Measurements from ENCODE around the gene SCRG1. TPM values are rescaled to one million over a fixed set of nuclear protein-coding genes. Genes with fewer than 3 reads are reported as not detected.

Gene SCRG1
- total RNA-seq, 1 donor from 2014 or later: not detected

Other genes with a start within 250 kb of the SCRG1 start
- 25.9 and 26.7 TPM in 2 replicates for gene GALNT7, start 230.3 kb downstream of the SCRG1 start, total RNA-seq
- 311 and 315 TPM in 2 replicates for gene HMGB2, start 64.8 kb downstream of the SCRG1 start, total RNA-seq
- gene SAP30, start 28.2 kb downstream of the SCRG1 start, total RNA-seq: 33.1 and 33.8 TPM in 2 replicates
- not detected in 2 replicates for gene HAND2, start 131.1 kb upstream of the SCRG1 start, total RNA-seq